ENCODE results near the gene GAGE1. TPM values are rescaled to one million over a fixed set of nuclear protein-coding genes. Genes with fewer than 3 reads are reported as not detected.

Gene GAGE1
- total RNA-seq, 1 experiment from 2014 or later, result 67.5 TPM

Other genes starting within 250 kb of the GAGE1 start
- not detected in 2 replicates for gene GAGE12C, start 66.8 kb upstream of the GAGE1 start, total RNA-seq (2014; rRNA removed; shearing (Covaris generic))
- gene GAGE12D, start 57.3 kb upstream of the GAGE1 start, total RNA-seq (2014; rRNA removed; shearing (Covaris generic)), result not detected in 2 replicates
- 34.1 and 43.5 TPM in 2 replicates for gene GAGE12E, start 47.7 kb upstream of the GAGE1 start, total RNA-seq (2014; rRNA removed; shearing (Covaris generic))
- 0.66 TPM in 1 of 2 replicates, not detected in the other for gene GAGE12F, start 38.2 kb upstream of the GAGE1 start, total RNA-seq (2014; rRNA removed; shearing (Covaris generic))
- gene GAGE12G, start 28.6 kb upstream of the GAGE1 start, total RNA-seq (2014; rRNA removed; shearing (Covaris generic)), result 0.66 TPM in 1 of 2 replicates, not detected in the other
- gene GAGE12H, start 19.1 kb upstream of the GAGE1 start, total RNA-seq (2014; rRNA removed; shearing (Covaris generic)), result 22.4 and 25.4 TPM in 2 replicates
- gene GAGE2A, start 9.5 kb upstream of the GAGE1 start, total RNA-seq (2014; rRNA removed; shearing (Covaris generic)), result 61.3 and 64.8 TPM in 2 replicates
- gene PAGE1, start 97.0 kb downstream of the GAGE1 start, total RNA-seq (2014; rRNA removed; shearing (Covaris generic)), result 0.27 TPM in 1 of 2 replicates, not detected in the other
- 0.43 TPM in 1 of 2 replicates, not detected in the other for gene PAGE4, start 230.3 kb downstream of the GAGE1 start, total RNA-seq (2014; rRNA removed; shearing (Covaris generic))

Data from SK-MEL-5 (cell line).